H9 (cell line): ENCODE data around the gene SLC26A9. TPM values are rescaled to one million over a fixed set of nuclear protein-coding genes. Genes with fewer than 3 reads are reported as not detected.
"Not testable (repeated sequence)": the region's sequence is repeated elsewhere in the genome, so short reads cannot be mapped to it uniquely, and the experiment has no call there.

Source experiments
- DNase-seq: peaks from one replicate; pipeline ENCODE4 v3.0.0-alpha.2; 2017
- H2AFZ ChIP-seq: one replicate; pipeline ENCODE4 v1.6.1; 2013; ENCODE audit warnings: mild to moderate bottlenecking, low read length, control low read depth, moderate library complexity
- H2AK5ac ChIP-seq: 2 replicates; pipeline ENCODE4 v1.6.1; 2013; ENCODE audit warnings: low read length, control low read depth, mixed read lengths; ENCODE audit not compliant: insufficient read length
- H2BK120ac ChIP-seq: one replicate; pipeline ENCODE4 v1.6.1; 2013; ENCODE audit warnings: low read depth, mild to moderate bottlenecking, low read length, control low read depth, inconsistent platforms; ENCODE audit not compliant: poor library complexity, severe bottlenecking
- H2BK12ac ChIP-seq: 2 replicates; pipeline ENCODE4 v1.6.1; 2013; ENCODE audit warnings: low read length, control low read depth, mixed read lengths, low read depth; ENCODE audit not compliant: insufficient read length
- H2BK15ac ChIP-seq: 2 replicates; pipeline ENCODE4 v1.6.1; 2013; ENCODE audit warnings: low read depth, low read length, control low read depth
- H2BK20ac ChIP-seq: one replicate; pipeline ENCODE4 v1.6.1; 2013; ENCODE audit warnings: low read depth, mild to moderate bottlenecking, low read length, control low read depth, inconsistent platforms; ENCODE audit not compliant: poor library complexity, severe bottlenecking
- H2BK5ac ChIP-seq: 2 replicates; pipeline ENCODE4 v1.6.1; 2013; ENCODE audit warnings: low read length, control low read depth, mixed read lengths; ENCODE audit not compliant: insufficient read length
- H3K14ac ChIP-seq: 2 replicates; pipeline ENCODE4 v1.6.1; 2013; ENCODE audit warnings: low read length, control low read depth; ENCODE audit not compliant: insufficient read depth
- H3K18ac ChIP-seq: 2 replicates; pipeline ENCODE4 v1.6.1; 2013; ENCODE audit warnings: low read depth, mild to moderate bottlenecking, mixed read lengths, low read length, control low read depth; ENCODE audit not compliant: insufficient read length
- H3K23ac ChIP-seq: 2 replicates; pipeline ENCODE4 v1.6.1; 2013; ENCODE audit warnings: low read length, control low read depth, mixed read lengths, low read depth; ENCODE audit not compliant: insufficient read length
- H3K23me2 ChIP-seq: 2 replicates; pipeline ENCODE4 v1.6.1; 2013; ENCODE audit warnings: low read depth, mild to moderate bottlenecking, mixed read lengths, low read length, control low read depth; ENCODE audit not compliant: insufficient read length, poor library complexity, severe bottlenecking
- H3K27ac ChIP-seq: 2 replicates; pipeline ENCODE4 v1.5.1; 2013; ENCODE audit warnings: low read length, control low read depth, mixed read lengths, low read depth; ENCODE audit not compliant: insufficient read length
- H3K27me3 ChIP-seq: 2 replicates; pipeline ENCODE4 v1.6.1; 2013; ENCODE audit warnings: low read length, control low read depth, inconsistent platforms; ENCODE audit not compliant: insufficient read depth
- H3K4ac ChIP-seq: 2 replicates; pipeline ENCODE4 v1.6.1; 2013; ENCODE audit warnings: low read depth, mild to moderate bottlenecking, control low read depth, inconsistent platforms, low read length, moderate library complexity
- H3K4me1 ChIP-seq: 2 replicates; pipeline ENCODE4 v1.6.1; 2013; ENCODE audit warnings: low read length, control low read depth, inconsistent platforms; ENCODE audit not compliant: insufficient read depth
- H3K4me2 ChIP-seq: 2 replicates; pipeline ENCODE4 v1.6.1; 2013; ENCODE audit warnings: low read length, control low read depth, mixed read lengths; ENCODE audit not compliant: insufficient read length, insufficient read depth
- H3K56ac ChIP-seq: 2 replicates; pipeline ENCODE4 v1.6.1; 2013; ENCODE audit warnings: low read depth, mild to moderate bottlenecking, mixed read lengths, low read length, control low read depth; ENCODE audit not compliant: insufficient read length
- H3K79me1 ChIP-seq: 2 replicates; pipeline ENCODE4 v1.6.1; 2013; ENCODE audit warnings: low read depth, mild to moderate bottlenecking, moderate library complexity, low read length, control low read depth, inconsistent platforms; ENCODE audit not compliant: insufficient read depth, poor library complexity, severe bottlenecking
- H3K79me2 ChIP-seq: 2 replicates; pipeline ENCODE4 v1.6.1; 2013; ENCODE audit warnings: low read length, control low read depth, inconsistent platforms; ENCODE audit not compliant: insufficient read depth
- H3K9ac ChIP-seq: 2 replicates; pipeline ENCODE4 v1.6.1; 2013; ENCODE audit warnings: low read length, control low read depth, mixed read lengths; ENCODE audit not compliant: insufficient read length; ENCODE audit errors: extremely low read depth
- H3K9me3 ChIP-seq: one replicate; pipeline ENCODE4 v1.6.1; 2013; ENCODE audit warnings: low read depth, low read length, inconsistent platforms; ENCODE audit not compliant: control insufficient read depth
- H3T11ph ChIP-seq: one replicate; pipeline ENCODE4 v1.6.1; 2013; ENCODE audit warnings: mild to moderate bottlenecking, low read length, control low read depth, inconsistent platforms
- H4K20me1 ChIP-seq: one replicate; pipeline ENCODE4 v1.6.1; 2013; ENCODE audit not compliant: control insufficient read depth, insufficient read length, insufficient read depth
- H4K5ac ChIP-seq: 2 replicates; pipeline ENCODE4 v1.6.1; 2013; ENCODE audit warnings: low read depth, mild to moderate bottlenecking, mixed read lengths, low read length, control low read depth; ENCODE audit not compliant: insufficient read length
- H4K8ac ChIP-seq: replicated peaks from 2 replicates; pipeline ENCODE4 v1.6.1; 2013; ENCODE audit warnings: low read length, control low read depth, mixed read lengths, low read depth; ENCODE audit not compliant: insufficient read length
- H4K91ac ChIP-seq: 2 replicates; pipeline ENCODE4 v1.6.1; 2013; ENCODE audit warnings: low read depth, mild to moderate bottlenecking, moderate library complexity, mixed read lengths, low read length, control low read depth; ENCODE audit not compliant: insufficient read length
- H3K27ac Mint-ChIP-seq, 3 experiments: 2 replicates in 2 of 3; 3 replicates in 1 of 3; pipeline ENCODE4 v1.8.0; 2020 to 2021; ENCODE audit warnings: mixed read lengths in 3 of 3, mild to moderate bottlenecking in 1 of 3, moderate library complexity in 1 of 3
- H3K27me3 Mint-ChIP-seq: 2 replicates; pipeline ENCODE4 v1.8.0; 2021; ENCODE audit warnings: low read depth, mild to moderate bottlenecking, moderate library complexity, mixed read lengths
- H3K36me3 Mint-ChIP-seq, 3 experiments: 2 replicates in 2 of 3; 3 replicates in 1 of 3; pipeline ENCODE4 v1.8.0; 2020 to 2021; ENCODE audit warnings: low read depth in 3 of 3, mixed read lengths in 3 of 3; ENCODE audit not compliant: insufficient read depth in 1 of 3
- H3K4me1 Mint-ChIP-seq, 2 experiments: 2 replicates each; pipeline ENCODE4 v1.8.0; 2020; ENCODE audit warnings: mixed read lengths in 2 of 2
- H3K4me3 Mint-ChIP-seq, 2 experiments: 2 replicates in 1 of 2; 3 replicates in 1 of 2; pipeline ENCODE4 v1.8.0; 2020 to 2021; ENCODE audit warnings: mild to moderate bottlenecking in 2 of 2, mixed read lengths in 2 of 2, moderate library complexity in 1 of 2
- H3K9me3 Mint-ChIP-seq, 2 experiments: 2 replicates in 1 of 2; 3 replicates in 1 of 2; pipeline ENCODE4 v1.8.0; 2020; ENCODE audit warnings: mild to moderate bottlenecking in 2 of 2, mixed read lengths in 2 of 2, moderate library complexity in 1 of 2
- WGBS: extraction: QIAGEN DNeasy Blood & Tissue Kit; methylation state at CpG from one replicate; pipeline ENCODE4 v1.1.7; 2013; ENCODE audit warnings: missing lambda C conversion rate, low lambda C conversion rate, mixed read lengths; ENCODE audit not compliant: insufficient read length; ENCODE audit errors: extremely low coverage; 5-methylcytosine and 5-hydroxymethylcytosine counted together
- total RNA-seq: library from RNA; stranded (reverse); gene quantifications from 2 replicates; pipeline ENCODE4 v1.2.1, GENCODE V29; 2021

SLC26A9 gene
- total RNA-seq, 1 experiment from 2014 or later = not detected

DNA sequence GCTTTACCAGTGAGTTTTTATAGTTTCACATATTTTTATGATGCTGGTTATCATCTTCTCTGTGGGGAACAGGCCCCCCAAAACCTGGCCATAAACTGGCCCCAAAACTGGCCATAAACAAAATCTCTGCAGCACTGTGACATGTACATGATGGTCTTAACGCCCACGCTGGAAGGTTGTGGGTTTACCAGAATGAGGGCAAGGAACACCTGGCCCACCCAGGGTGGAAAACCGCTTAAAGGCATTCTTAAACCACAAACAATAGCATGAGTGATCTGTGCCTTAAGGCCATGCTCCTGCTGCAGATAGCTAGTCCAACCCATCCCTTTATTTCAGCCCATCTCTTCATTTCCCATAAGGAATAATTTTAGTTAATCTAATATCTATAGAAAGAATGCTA is 52.6 kb downstream of the SLC26A9 start:
- H3K18ac ChIP-seq, DNase-seq, H3K27me3 ChIP-seq, H2AK5ac ChIP-seq, H3K4me1 ChIP-seq, H2AFZ ChIP-seq, H3K56ac ChIP-seq, H2BK12ac ChIP-seq, H3K4me2 ChIP-seq, H4K91ac ChIP-seq, H3K4me3 Mint-ChIP-seq, H3K27ac Mint-ChIP-seq, H3K79me2 ChIP-seq, H3K9ac ChIP-seq, H2BK5ac ChIP-seq, H4K20me1 ChIP-seq, H3K27me3 Mint-ChIP-seq, H2BK120ac ChIP-seq, H3K23ac ChIP-seq, H3K27ac ChIP-seq, H3K14ac ChIP-seq, H3K23me2 ChIP-seq, H4K5ac ChIP-seq, H3K9me3 ChIP-seq, H3T11ph ChIP-seq, H3K4ac ChIP-seq, H2BK15ac ChIP-seq, H2BK20ac ChIP-seq, H4K8ac ChIP-seq, H3K79me1 ChIP-seq: not testable (repeated sequence)
- no CpG with 5 or more reads among the region's 3 CpGs for WGBS
- peaks cover 46 to 52% (median 47%) of the 10 kb centered on the region in 3 experiments for H3K36me3 Mint-ChIP-seq
- H3K4me1 Mint-ChIP-seq = peaks cover 9 to 11% of the 10 kb centered on the region in 2 experiments
- H3K9me3 Mint-ChIP-seq = peaks cover 32 to 39% of the 10 kb centered on the region in 2 experiments

DNA sequence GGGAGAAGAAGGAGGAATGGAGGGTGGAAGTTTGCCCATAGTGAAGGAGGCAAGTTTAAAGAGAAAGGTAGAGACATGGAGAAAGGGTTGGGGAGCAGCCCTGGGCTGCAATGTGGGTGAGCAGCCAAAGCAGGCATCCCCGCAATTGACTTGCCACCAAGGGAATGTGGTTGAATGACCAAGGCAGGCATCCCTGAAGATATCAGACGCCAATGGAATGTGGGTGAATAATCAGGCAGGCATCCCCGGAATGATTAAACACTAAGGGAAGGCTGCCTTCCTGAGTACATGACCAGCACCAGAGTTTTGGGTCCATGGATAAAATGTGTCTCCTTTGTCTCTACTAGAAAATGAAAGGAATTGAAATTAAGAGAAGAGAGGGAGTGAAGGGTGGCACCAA is 53.5 kb downstream of the SLC26A9 start:
- WGBS = no CpG with 5 or more reads among the region's 3 CpGs
- not testable (repeated sequence) for H3K4me2 ChIP-seq

More for the DNA sequence above, 53.5 kb downstream of the SLC26A9 start:
- H3K9ac ChIP-seq, H3K18ac ChIP-seq, H3K56ac ChIP-seq, H2BK5ac ChIP-seq, H4K20me1 ChIP-seq, H4K8ac ChIP-seq, H2BK12ac ChIP-seq, DNase-seq, H3K27ac Mint-ChIP-seq, H2AK5ac ChIP-seq, H3K27ac ChIP-seq, H4K5ac ChIP-seq, H3K79me2 ChIP-seq, H2BK120ac ChIP-seq, H3K27me3 ChIP-seq, H3K27me3 Mint-ChIP-seq, H3K23me2 ChIP-seq, H3K9me3 ChIP-seq, H3K14ac ChIP-seq, H3K4me3 Mint-ChIP-seq, H2BK20ac ChIP-seq, H3K4ac ChIP-seq, H3K79me1 ChIP-seq, H4K91ac ChIP-seq, H2BK15ac ChIP-seq, H3K23ac ChIP-seq, H3K4me1 ChIP-seq, H2AFZ ChIP-seq, H3T11ph ChIP-seq: not testable (repeated sequence)
- peaks cover 37 to 43% (median 38%) of the 10 kb centered on the region in 3 experiments for H3K36me3 Mint-ChIP-seq
- H3K4me1 Mint-ChIP-seq = peaks cover 9 to 11% of the 10 kb centered on the region in 2 experiments
- peaks cover 22 to 30% of the 10 kb centered on the region in 2 experiments for H3K9me3 Mint-ChIP-seq
